ENCODE results near the gene ADGRG1. TPM values are rescaled to one million over a fixed set of nuclear protein-coding genes. Genes with fewer than 3 reads are reported as not detected.

Gene ADGRG1
- total RNA-seq, 2 donors from 2014 or later = 0.64 TPM

GRCh38 chr16:57601801-57602478 lies 26.5 kb upstream of the ADGRG1 start:
- Mint-ChIP-seq H3K36me3 (ENCODE audit: low read depth) (no peaks in the 10 kb centered on the region), H3K4me1 (peaks cover 5% of the 10 kb centered on the region), H3K27me3 (ENCODE audit: insufficient read depth) (peaks cover 12% of the 10 kb centered on the region), H3K4me3 (no peak overlapping the region), H3K27ac (no peak overlapping the region), H3K9me3 (peaks cover 2% of the 10 kb centered on the region)
- no peaks in the 10 kb centered on the region for H3K9me3 ChIP-seq (ENCODE audit: control insufficient read depth, low read length)
- H3K9ac ChIP-seq (ENCODE audit: extremely low read depth, low read length, poor library complexity, severe bottlenecking) = no peak overlapping the region
- TF ChIP-seq, protein P1, sequence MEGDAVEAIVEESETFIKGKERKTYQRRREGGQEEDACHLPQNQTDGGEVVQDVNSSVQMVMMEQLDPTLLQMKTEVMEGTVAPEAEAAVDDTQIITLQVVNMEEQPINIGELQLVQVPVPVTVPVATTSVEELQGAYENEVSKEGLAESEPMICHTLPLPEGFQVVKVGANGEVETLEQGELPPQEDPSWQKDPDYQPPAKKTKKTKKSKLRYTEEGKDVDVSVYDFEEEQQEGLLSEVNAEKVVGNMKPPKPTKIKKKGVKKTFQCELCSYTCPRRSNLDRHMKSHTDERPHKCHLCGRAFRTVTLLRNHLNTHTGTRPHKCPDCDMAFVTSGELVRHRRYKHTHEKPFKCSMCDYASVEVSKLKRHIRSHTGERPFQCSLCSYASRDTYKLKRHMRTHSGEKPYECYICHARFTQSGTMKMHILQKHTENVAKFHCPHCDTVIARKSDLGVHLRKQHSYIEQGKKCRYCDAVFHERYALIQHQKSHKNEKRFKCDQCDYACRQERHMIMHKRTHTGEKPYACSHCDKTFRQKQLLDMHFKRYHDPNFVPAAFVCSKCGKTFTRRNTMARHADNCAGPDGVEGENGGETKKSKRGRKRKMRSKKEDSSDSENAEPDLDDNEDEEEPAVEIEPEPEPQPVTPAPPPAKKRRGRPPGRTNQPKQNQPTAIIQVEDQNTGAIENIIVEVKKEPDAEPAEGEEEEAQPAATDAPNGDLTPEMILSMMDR (conservative IDR thresholded peaks at IDR 0.05) = no peak
- peaks cover 3% of the 10 kb centered on the region for H3K4me1 ChIP-seq (ENCODE audit: control insufficient read depth, insufficient read depth, low read length)
- H3K27ac ChIP-seq (ENCODE audit: low read depth, low read length) = no peak overlapping the region
- no peak overlapping the region for H3K4me3 ChIP-seq (ENCODE audit: low read length)
- DNase-seq = peak; percentile 24
- WGBS, 2 experiments (ENCODE audit: insufficient coverage in 1 of 2, insufficient read length in 1 of 2) = 85 to 90% methylated on average over 5 to 10 of the region's 10 CpGs
- no peaks in the 10 kb centered on the region for H3K36me3 ChIP-seq (ENCODE audit: control insufficient read depth, insufficient read depth, low read length)
- H3K27me3 ChIP-seq (ENCODE audit: control insufficient read depth, insufficient read depth, low read length, poor library complexity, severe bottlenecking) = no peaks in the 10 kb centered on the region

DNA sequence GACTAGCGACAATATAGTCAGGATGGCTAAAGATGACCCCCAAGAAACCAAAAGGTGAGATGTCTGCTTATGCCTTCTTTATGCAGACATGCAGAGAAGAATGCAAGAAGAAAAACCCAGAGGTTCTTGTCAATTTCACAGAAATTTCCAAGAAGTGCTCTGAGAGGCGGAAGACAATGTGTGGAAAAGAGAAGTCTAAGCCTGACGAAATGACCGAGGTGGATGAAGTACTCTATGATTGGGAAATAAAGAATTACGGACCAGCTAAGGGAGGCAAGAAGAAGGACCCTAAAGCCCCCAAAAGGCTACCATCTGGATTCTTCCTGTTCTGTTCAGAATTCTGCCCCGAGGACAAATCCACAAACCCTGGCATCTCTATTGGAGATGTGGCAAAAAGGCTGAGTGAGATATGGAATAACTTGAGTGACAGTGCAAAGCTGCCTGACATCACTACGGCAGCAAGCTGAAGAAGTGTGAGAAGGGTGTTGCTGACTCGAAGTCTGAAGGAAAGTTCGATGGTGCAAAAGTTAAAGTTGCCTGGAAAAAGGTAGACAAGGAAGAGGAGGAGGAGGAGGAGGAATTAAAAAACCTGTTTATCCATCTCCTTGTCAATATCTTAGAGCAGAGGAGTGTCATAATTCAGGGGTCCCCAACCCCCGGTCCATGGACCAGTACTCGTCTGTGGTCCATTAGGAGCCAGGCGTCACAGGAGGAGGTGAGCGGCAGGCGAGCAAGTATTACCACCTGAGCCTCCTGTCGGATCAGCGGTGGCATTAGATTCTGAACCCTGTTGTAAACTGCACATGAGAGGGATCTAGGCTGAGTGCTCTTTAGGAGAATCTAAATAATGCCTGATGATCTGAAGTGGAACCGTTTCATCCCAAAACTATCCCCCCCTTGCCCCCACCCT lies 25.1 kb upstream of the ADGRG1 start:
- TF ChIP-seq, protein P1 (conservative IDR thresholded peaks at IDR 0.05) = no peak
- H3K4me1 ChIP-seq (ENCODE audit: control insufficient read depth, insufficient read depth, low read length) = peaks cover 3% of the 10 kb centered on the region
- H3K9ac ChIP-seq (ENCODE audit: extremely low read depth, low read length, poor library complexity, severe bottlenecking) = no peak overlapping the region
- no peaks in the 10 kb centered on the region for H3K36me3 Mint-ChIP-seq (ENCODE audit: low read depth)
- H3K4me1 Mint-ChIP-seq = peaks cover 7% of the 10 kb centered on the region
- no peak overlapping the region for H3K4me3 ChIP-seq (ENCODE audit: low read length)
- H3K27ac Mint-ChIP-seq = no peak overlapping the region
- H3K27ac ChIP-seq (ENCODE audit: low read depth, low read length) = no peak overlapping the region
- H3K27me3 ChIP-seq (ENCODE audit: control insufficient read depth, insufficient read depth, low read length, poor library complexity, severe bottlenecking) = no peaks in the 10 kb centered on the region
- DNase-seq = peak; percentile 40
- H3K9me3 Mint-ChIP-seq = no peaks in the 10 kb centered on the region
- no peaks in the 10 kb centered on the region for H3K9me3 ChIP-seq (ENCODE audit: control insufficient read depth, low read length)
- no peaks in the 10 kb centered on the region for H3K36me3 ChIP-seq (ENCODE audit: control insufficient read depth, insufficient read depth, low read length)
- H3K4me3 Mint-ChIP-seq = no peak overlapping the region
- 88 to 93% methylated on average over 16 to 17 of the region's 17 CpGs for WGBS, 2 experiments (ENCODE audit: insufficient coverage in 1 of 2, insufficient read length in 1 of 2)
- H3K27me3 Mint-ChIP-seq (ENCODE audit: insufficient read depth) = peaks cover 10% of the 10 kb centered on the region

GRCh38 chr16:57604177-57604576 lies 24.3 kb upstream of the ADGRG1 start:
- Histone ChIP-seq H3K9ac (ENCODE audit: extremely low read depth, low read length, poor library complexity, severe bottlenecking) (no peak overlapping the region), H3K4me1 (ENCODE audit: control insufficient read depth, insufficient read depth, low read length) (peaks cover 3% of the 10 kb centered on the region), H3K4me3 (ENCODE audit: low read length) (no peak overlapping the region), H3K36me3 (ENCODE audit: control insufficient read depth, insufficient read depth, low read length) (no peaks in the 10 kb centered on the region), H3K27ac (ENCODE audit: low read depth, low read length) (no peak overlapping the region), H3K27me3 (ENCODE audit: control insufficient read depth, insufficient read depth, low read length, poor library complexity, severe bottlenecking) (no peaks in the 10 kb centered on the region), H3K9me3 (ENCODE audit: control insufficient read depth, low read length) (no peaks in the 10 kb centered on the region)
- peak; percentile 12 for DNase-seq
- no peaks in the 10 kb centered on the region for H3K9me3 Mint-ChIP-seq
- peaks cover 7% of the 10 kb centered on the region for H3K4me1 Mint-ChIP-seq
- H3K4me3 Mint-ChIP-seq = no peak overlapping the region
- TF ChIP-seq, protein P1 (conservative IDR thresholded peaks at IDR 0.05) = no peak
- 92 to 94% methylated on average over 7 of the region's 7 CpGs for WGBS, 2 experiments (ENCODE audit: insufficient coverage in 1 of 2, insufficient read length in 1 of 2)
- H3K27ac Mint-ChIP-seq = no peak overlapping the region
- no peaks in the 10 kb centered on the region for H3K36me3 Mint-ChIP-seq (ENCODE audit: low read depth)
- peaks cover 8% of the 10 kb centered on the region for H3K27me3 Mint-ChIP-seq (ENCODE audit: insufficient read depth)

Data from endodermal cell (in vitro differentiated cells).